Epithelial cell of proximal tubule (primary cell): ENCODE measurements around the gene TBC1D2B. TPM values are rescaled to one million over a fixed set of nuclear protein-coding genes. Genes with fewer than 3 reads are reported as not detected.

Source experiments
- DNase-seq: peaks from one replicate; pipeline ENCODE4 v3.0.0-alpha.2; 2011; ENCODE audit warnings: low read depth
- H3K4me3 ChIP-seq: 2 replicates; pipeline ENCODE4 v1.5.1; 2011; ENCODE audit warnings: low read depth, mild to moderate bottlenecking, low read length
- CTCF ChIP-seq: conservative IDR thresholded peaks from 2 replicates; pipeline ENCODE4 v1.5.1; 2012; ENCODE audit warnings: low read depth, mild to moderate bottlenecking, low read length
- total RNA-seq: library from RNA; depleted of rRNA; stranded (reverse); fragments of >200 nt; gene quantifications from 2 replicates; pipeline ENCODE4 v1.2.3, GENCODE V29; 2015

TBC1D2B gene
- total RNA-seq, 1 donor from 2014 or later, result 15.0 TPM

- no peak for TF ChIP-seq CTCF
- no peak overlapping the region for H3K4me3 ChIP-seq
- no peak for DNase-seq
These were observed 27.1 kb downstream of the TBC1D2B start for GRCh38 chr15:78050441-78050809.

GRCh38 chr15:78049691-78050440, 27.6 kb downstream of the TBC1D2B start:
- DNase-seq, result no peak
- no peak for TF ChIP-seq CTCF
- no peak overlapping the region for H3K4me3 ChIP-seq

- DNase-seq, result no peak
- H3K4me3 ChIP-seq, result no peak overlapping the region
- TF ChIP-seq CTCF, result no peak
These were observed 28.9 kb downstream of the TBC1D2B start for GRCh38 chr15:78048628-78048920.

- no peak for TF ChIP-seq CTCF
- no peak for DNase-seq
- no peak overlapping the region for H3K4me3 ChIP-seq
These were observed 29.5 kb downstream of the TBC1D2B start for GRCh38 chr15:78047761-78048627.

GRCh38 chr15:78046796-78047341, 30.6 kb downstream of the TBC1D2B start:
- no peak for TF ChIP-seq CTCF
- no peak for DNase-seq
- no peak overlapping the region for H3K4me3 ChIP-seq

GRCh38 chr15:78045189-78045588, 32.3 kb downstream of the TBC1D2B start:
- TF ChIP-seq CTCF, result no peak
- no peak for DNase-seq
- no peak overlapping the region for H3K4me3 ChIP-seq
